HG02938 (cell line): Measurements from ENCODE around the gene LRRC8C.
"Not testable (repeated sequence)": the region's sequence is repeated elsewhere in the genome, so short reads cannot be mapped to it uniquely, and the experiment has no call there.

Experiments used
- ATAC-seq: cut with Tn5 transposase; IDR thresholded peaks from one replicate; pipeline ENCODE4 v1.9.1; 2021; ENCODE audit warnings: mild to moderate bottlenecking, moderate library complexity; ENCODE audit not compliant: unreplicated experiment

Gene LRRC8C

GRCh38 chr1:89701746-89702241, 68.9 kb downstream of the LRRC8C start:
- no peak for ATAC-seq

- no peak for ATAC-seq
These were observed 69.7 kb downstream of the LRRC8C start for GRCh38 chr1:89702520-89703045.

GRCh38 chr1:89703469-89703868, 70.5 kb downstream of the LRRC8C start:
- no peak for ATAC-seq

- ATAC-seq = no peak
These were observed 71.1 kb downstream of the LRRC8C start for GRCh38 chr1:89704014-89704413.

GRCh38 chr1:89704885-89705284, 72.0 kb downstream of the LRRC8C start:
- not testable (repeated sequence) for ATAC-seq

GRCh38 chr1:89705901-89706699, 73.2 kb downstream of the LRRC8C start:
- peak; percentile 87 for ATAC-seq

GRCh38 chr1:89706700-89707012, 73.7 kb downstream of the LRRC8C start:
- peak; percentile 30 for ATAC-seq

GRCh38 chr1:89708751-89709375, 75.9 kb downstream of the LRRC8C start:
- ATAC-seq = no peak

GRCh38 chr1:89710498-89711139, 77.7 kb downstream of the LRRC8C start:
- ATAC-seq = no peak

GRCh38 chr1:89711140-89711778, 78.3 kb downstream of the LRRC8C start:
- no peak for ATAC-seq

- ATAC-seq = no peak
These were observed 79.5 kb downstream of the LRRC8C start for GRCh38 chr1:89712420-89712819.

GRCh38 chr1:89715677-89716076, 82.8 kb downstream of the LRRC8C start:
- no peak for ATAC-seq

- peak; percentile 92 for ATAC-seq
These were observed 86.8 kb downstream of the LRRC8C start for GRCh38 chr1:89719502-89720306.

- no peak for ATAC-seq
These were observed 87.9 kb downstream of the LRRC8C start for GRCh38 chr1:89720839-89721238.

- no peak for ATAC-seq
These were observed 88.4 kb downstream of the LRRC8C start for GRCh38 chr1:89721351-89721750.

GRCh38 chr1:89723144-89723543, 90.2 kb downstream of the LRRC8C start:
- no peak for ATAC-seq

GRCh38 chr1:89723863-89724262, 90.9 kb downstream of the LRRC8C start:
- ATAC-seq = no peak

- ATAC-seq = peak; percentile 69
These were observed 91.6 kb downstream of the LRRC8C start for GRCh38 chr1:89724369-89725010.

GRCh38 chr1:89725011-89725370, 92.1 kb downstream of the LRRC8C start:
- no peak for ATAC-seq

- ATAC-seq = no peak
These were observed 92.7 kb downstream of the LRRC8C start for GRCh38 chr1:89725631-89726030.
